Tongue (tissue), 2 donors: ENCODE measurements around the gene HTRA2. TPM values are rescaled to one million over a fixed set of nuclear protein-coding genes. Genes with fewer than 3 reads are reported as not detected.
A peak's percentile ranks its signal among the peaks of the same experiment; 100 is the strongest.

ENCODE experiments used
- DNase-seq: peaks from one replicate; pipeline ENCODE4 v3.0.0-alpha.2; 2015
- total RNA-seq: library from RNA; depleted of rRNA; stranded (reverse); fragments of >200 nt; gene quantifications from one replicate; pipeline ENCODE4 v1.2.3, GENCODE V29; 2014

HTRA2 gene
- total RNA-seq, 1 donor from 2014 or later = 30.2 TPM

GRCh38 chr2:74562126-74562775 is 32.5 kb downstream of the HTRA2 start:
- DNase-seq = no peak

- no peak for DNase-seq
Observed at GRCh38 chr2:74564222-74564621, 34.5 kb downstream of the HTRA2 start.

- DNase-seq = no peak
Observed at GRCh38 chr2:74566076-74566753, 36.5 kb downstream of the HTRA2 start.

GRCh38 chr2:74566754-74567085 is 37.0 kb downstream of the HTRA2 start:
- no peak for DNase-seq

GRCh38 chr2:74567881-74568280 is 38.1 kb downstream of the HTRA2 start:
- DNase-seq = no peak

- no peak for DNase-seq
Observed at GRCh38 chr2:74569686-74570085, 40.0 kb downstream of the HTRA2 start.

- DNase-seq = no peak
Observed at GRCh38 chr2:74571058-74571457, 41.3 kb downstream of the HTRA2 start.

GRCh38 chr2:74572178-74572925 is 42.6 kb downstream of the HTRA2 start:
- DNase-seq = no peak

- DNase-seq = no peak
Observed at GRCh38 chr2:74573747-74574562, 44.2 kb downstream of the HTRA2 start.

DNA sequence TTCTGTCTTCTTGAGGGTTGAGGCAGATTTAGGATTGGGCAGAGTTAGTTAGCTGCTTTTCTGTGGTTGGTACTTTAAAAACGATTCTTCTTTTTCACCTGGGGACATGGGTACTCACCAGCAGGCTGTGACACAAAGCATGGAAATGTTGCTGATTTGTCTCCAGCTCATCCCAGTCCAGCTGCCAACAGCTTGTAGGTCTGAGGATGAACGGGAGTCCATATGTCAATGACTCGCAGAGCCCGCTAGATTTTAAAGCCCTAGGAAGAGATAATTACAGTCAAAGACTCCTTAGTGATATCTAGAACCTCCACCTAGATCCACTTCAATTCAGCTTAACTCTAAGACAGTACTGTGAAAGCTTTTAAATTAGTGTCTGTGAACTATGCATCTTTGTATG is 45.6 kb downstream of the HTRA2 start:
- no peak for DNase-seq

GRCh38 chr2:74576211-74576862 is 46.6 kb downstream of the HTRA2 start:
- DNase-seq = peak; percentile 47

DNA sequence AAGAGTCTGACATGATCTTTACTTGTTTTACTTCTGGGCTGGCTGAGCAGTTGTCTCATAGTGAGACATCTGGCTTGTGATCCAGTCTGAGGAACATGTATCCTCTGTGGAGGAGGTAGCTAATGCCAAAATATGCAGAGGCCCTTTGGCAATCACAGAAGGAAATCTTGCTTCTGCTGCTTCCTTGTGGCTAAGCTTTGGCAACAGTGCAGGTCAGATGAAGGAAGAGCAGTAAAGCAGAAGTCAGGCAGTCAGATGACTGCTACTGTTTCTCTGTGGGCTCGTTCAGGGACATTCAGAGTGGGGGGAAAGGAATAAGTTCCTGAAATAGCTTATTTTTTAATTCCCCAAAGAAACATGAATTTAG is 47.1 kb downstream of the HTRA2 start:
- DNase-seq = no peak

DNA sequence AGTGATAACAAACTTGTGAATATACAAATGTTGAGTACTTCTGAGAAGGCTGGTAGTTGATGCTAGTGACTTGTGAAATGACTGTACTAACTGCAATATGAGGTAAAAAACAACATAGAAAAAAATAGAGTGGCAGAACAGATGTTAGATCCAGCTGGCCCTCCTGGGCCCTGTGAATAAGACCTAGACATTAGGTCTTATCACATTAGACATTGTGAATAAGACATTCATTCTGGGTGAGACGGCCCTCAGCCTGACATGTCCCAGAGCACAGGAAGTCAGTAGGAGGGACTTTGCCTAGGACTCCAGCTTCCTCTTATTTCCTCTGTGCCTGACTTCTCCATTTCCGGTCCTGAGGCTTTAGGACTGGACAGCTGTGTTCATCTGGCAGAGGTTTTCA is 47.7 kb downstream of the HTRA2 start:
- DNase-seq = peak; percentile 57

DNA sequence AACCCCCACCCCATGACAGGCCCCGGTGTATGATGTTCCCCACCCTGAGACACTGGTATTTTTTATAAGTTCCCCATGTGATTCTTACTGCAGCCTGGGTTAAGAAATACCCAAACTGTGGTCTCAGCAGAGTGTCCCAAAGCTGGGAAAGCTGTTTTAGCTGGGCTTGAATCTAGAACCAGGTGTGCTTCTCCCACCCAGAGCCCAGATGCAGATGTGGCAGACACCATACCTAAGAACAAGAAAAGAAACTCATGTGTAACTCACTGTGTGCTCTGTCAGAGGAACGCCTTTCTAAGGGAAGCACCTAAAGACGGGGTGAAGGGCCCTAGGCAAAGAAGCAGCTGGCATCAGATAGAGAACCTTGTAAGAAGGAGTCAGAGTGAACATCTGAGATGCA is 48.7 kb downstream of the HTRA2 start:
- no peak for DNase-seq

- no peak for DNase-seq
Observed at GRCh38 chr2:74581463-74581862, 51.7 kb downstream of the HTRA2 start.

GRCh38 chr2:74582184-74582583 is 52.5 kb downstream of the HTRA2 start:
- no peak for DNase-seq

Other genes starting within 250 kb of the HTRA2 start
- 2.6 TPM for gene SLC4A5, start 186.5 kb upstream of the HTRA2 start, total RNA-seq
- 103 TPM for gene DCTN1, start 149.6 kb upstream of the HTRA2 start, total RNA-seq
- 1.0 TPM for gene C2orf81, start 108.3 kb upstream of the HTRA2 start, total RNA-seq
- 11.2 TPM for gene WDR54, start 108.2 kb upstream of the HTRA2 start, total RNA-seq
- gene RTKN, start 88.0 kb upstream of the HTRA2 start, total RNA-seq = 42.1 TPM
- 26.0 TPM for gene INO80B, start 74.8 kb upstream of the HTRA2 start, total RNA-seq
- gene WBP1, start 71.5 kb upstream of the HTRA2 start, total RNA-seq = 41.5 TPM
- 40.4 TPM for gene MOGS, start 64.6 kb upstream of the HTRA2 start, total RNA-seq
- 19.9 TPM for gene MRPL53, start 57.3 kb upstream of the HTRA2 start, total RNA-seq
- gene CCDC142, start 46.9 kb upstream of the HTRA2 start, total RNA-seq = 18.0 TPM
- 13.3 TPM for gene TTC31, start 46.9 kb upstream of the HTRA2 start, total RNA-seq
- not detected for gene LBX2, start 30.3 kb upstream of the HTRA2 start, total RNA-seq
- gene PCGF1, start 22.2 kb upstream of the HTRA2 start, total RNA-seq = 8.7 TPM
- gene TLX2, start 15.5 kb upstream of the HTRA2 start, total RNA-seq = not detected
- 2.5 TPM for gene DQX1, start 3.7 kb upstream of the HTRA2 start, total RNA-seq
- gene AUP1, start 227 bp upstream of the HTRA2 start, total RNA-seq = 60.9 TPM
- 11.2 TPM for gene LOXL3, start 24.0 kb downstream of the HTRA2 start, total RNA-seq
- gene DOK1, start 24.8 kb downstream of the HTRA2 start, total RNA-seq = 8.4 TPM
- 4.6 TPM for gene M1AP, start 118.4 kb downstream of the HTRA2 start, total RNA-seq
- 3.3 TPM for gene SEMA4F, start 124.3 kb downstream of the HTRA2 start, total RNA-seq